KOPT-K1 (cell line): ENCODE results near the gene ADGRL3.
"Not testable (repeated sequence)": the region's sequence is repeated elsewhere in the genome, so short reads cannot be mapped to it uniquely, and the experiment has no call there.

Source experiments
- H3K27ac ChIP-seq: fragments of 200-600 bp; sonication (generic); 2 replicates; pipeline ENCODE4 v1.5.1; 2016; ENCODE audit warnings: antibody characterized with exemption, mild to moderate bottlenecking, low read depth, low read length; ENCODE audit not compliant: poor library complexity, severe bottlenecking
- H3K36me3 ChIP-seq: fragments of 200-600 bp; sonication (generic); 2 replicates; pipeline ENCODE4 v1.5.1; 2017; ENCODE audit warnings: antibody characterized with exemption, mild to moderate bottlenecking, low read length, moderate library complexity; ENCODE audit not compliant: insufficient read depth
- H3K9me3 ChIP-seq: fragments of 200-600 bp; sonication (generic); 2 replicates; pipeline ENCODE4 v1.5.1; 2017; ENCODE audit warnings: antibody characterized with exemption, low read length, mild to moderate bottlenecking; ENCODE audit not compliant: insufficient read depth, poor library complexity, severe bottlenecking

ADGRL3 gene

GRCh38 chr4:61468024-61468720 is 268.0 kb downstream of the ADGRL3 start:
- Histone ChIP-seq H3K9me3 (no peaks in the 10 kb centered on the region), H3K27ac (no peak overlapping the region), H3K36me3 (no peaks in the 10 kb centered on the region)

- Histone ChIP-seq H3K27ac (no peak overlapping the region), H3K36me3 (no peaks in the 10 kb centered on the region), H3K9me3 (no peaks in the 10 kb centered on the region)
Observed at GRCh38 chr4:61473306-61473705, 273.2 kb downstream of the ADGRL3 start.

- no peaks in the 10 kb centered on the region for H3K36me3 ChIP-seq
Observed at GRCh38 chr4:61478340-61478739, 278.2 kb downstream of the ADGRL3 start.

GRCh38 chr4:61485056-61485455 is 284.9 kb downstream of the ADGRL3 start:
- no peaks in the 10 kb centered on the region for H3K36me3 ChIP-seq
- H3K9me3 ChIP-seq = no peaks in the 10 kb centered on the region
- no peak overlapping the region for H3K27ac ChIP-seq

More at GRCh38 chr4:61478340-61478739, 278.2 kb downstream of the ADGRL3 start:
- Histone ChIP-seq H3K27ac (no peak overlapping the region), H3K9me3 (no peaks in the 10 kb centered on the region)

- no peaks in the 10 kb centered on the region for H3K9me3 ChIP-seq
- no peaks in the 10 kb centered on the region for H3K36me3 ChIP-seq
- H3K27ac ChIP-seq = no peak overlapping the region
Observed at GRCh38 chr4:61489927-61490326, 289.8 kb downstream of the ADGRL3 start.

GRCh38 chr4:61493041-61493440 is 292.9 kb downstream of the ADGRL3 start:
- no peaks in the 10 kb centered on the region for H3K9me3 ChIP-seq
- no peak overlapping the region for H3K27ac ChIP-seq

GRCh38 chr4:61493470-61493869 is 293.3 kb downstream of the ADGRL3 start:
- Histone ChIP-seq H3K36me3 (no peaks in the 10 kb centered on the region), H3K27ac (no peak overlapping the region), H3K9me3 (no peaks in the 10 kb centered on the region)

More at GRCh38 chr4:61493041-61493440, 292.9 kb downstream of the ADGRL3 start:
- no peaks in the 10 kb centered on the region for H3K36me3 ChIP-seq

- H3K9me3 ChIP-seq = no peaks in the 10 kb centered on the region
- H3K27ac ChIP-seq = no peak overlapping the region
- H3K36me3 ChIP-seq = no peaks in the 10 kb centered on the region
Observed at GRCh38 chr4:61500883-61501282, 300.8 kb downstream of the ADGRL3 start.

- H3K9me3 ChIP-seq = no peaks in the 10 kb centered on the region
- no peak overlapping the region for H3K27ac ChIP-seq
- no peaks in the 10 kb centered on the region for H3K36me3 ChIP-seq
Observed at GRCh38 chr4:61501812-61502211, 301.7 kb downstream of the ADGRL3 start.

- Histone ChIP-seq H3K27ac (no peak overlapping the region), H3K36me3 (no peaks in the 10 kb centered on the region), H3K9me3 (no peaks in the 10 kb centered on the region)
Observed at GRCh38 chr4:61505773-61506685, 305.9 kb downstream of the ADGRL3 start.

GRCh38 chr4:61507091-61507490 is 307.0 kb downstream of the ADGRL3 start:
- H3K36me3 ChIP-seq = no peaks in the 10 kb centered on the region
- no peaks in the 10 kb centered on the region for H3K9me3 ChIP-seq
- no peak overlapping the region for H3K27ac ChIP-seq

GRCh38 chr4:61509721-61510241 is 309.7 kb downstream of the ADGRL3 start:
- not testable (repeated sequence) for H3K36me3 ChIP-seq, H3K9me3 ChIP-seq

GRCh38 chr4:61511716-61512488 is 311.8 kb downstream of the ADGRL3 start:
- H3K9me3 ChIP-seq = no peaks in the 10 kb centered on the region
- H3K36me3 ChIP-seq = no peaks in the 10 kb centered on the region
- H3K27ac ChIP-seq = no peak overlapping the region

More at GRCh38 chr4:61509721-61510241, 309.7 kb downstream of the ADGRL3 start:
- not testable (repeated sequence) for H3K27ac ChIP-seq

GRCh38 chr4:61514991-61515390 is 314.9 kb downstream of the ADGRL3 start:
- H3K36me3 ChIP-seq = no peaks in the 10 kb centered on the region
- H3K9me3 ChIP-seq = no peaks in the 10 kb centered on the region
- no peak overlapping the region for H3K27ac ChIP-seq

- no peaks in the 10 kb centered on the region for H3K9me3 ChIP-seq
- no peak overlapping the region for H3K27ac ChIP-seq
- no peaks in the 10 kb centered on the region for H3K36me3 ChIP-seq
Observed at GRCh38 chr4:61517144-61517543, 317.0 kb downstream of the ADGRL3 start.
